ENCODE measurements around the gene CCDC102A.

DNA sequence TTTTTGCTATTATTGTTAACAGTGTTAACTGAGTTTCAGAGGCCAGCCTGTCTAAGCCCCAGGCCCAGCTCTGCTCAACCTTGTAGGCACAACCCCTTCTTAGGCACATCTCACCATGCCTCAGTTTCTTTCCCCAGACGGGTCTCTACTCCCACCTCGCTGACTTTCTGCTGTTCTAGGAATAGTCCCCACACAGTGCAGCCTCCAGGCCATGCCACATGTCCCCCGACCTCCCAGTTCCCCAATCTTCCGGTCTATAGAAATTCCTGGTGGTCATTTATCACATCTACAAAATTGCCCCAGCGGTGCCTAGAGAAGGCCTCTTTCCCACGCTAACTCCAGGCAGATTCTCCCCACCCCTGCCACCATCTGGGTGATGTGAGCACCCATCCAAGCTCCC lies 40.8 kb upstream of the CCDC102A start:
- no peak for TF ChIP-seq CTCF (IDR thresholded peaks at IDR 0.05)
- TF ChIP-seq EP300 (IDR thresholded peaks at IDR 0.05): no peak
- TF ChIP-seq POLR2A (IDR thresholded peaks at IDR 0.05): no peak

Measured in tibial nerve (tissue), 4 donors.